Rectal smooth muscle tissue (tissue), 1 donor: Measurements from ENCODE around the gene XYLT2.
"Not testable (repeated sequence)": the region's sequence is repeated elsewhere in the genome, so short reads cannot be mapped to it uniquely, and the experiment has no call there.

ENCODE experiments used
- H3K27ac ChIP-seq: one replicate; pipeline ENCODE4 v1.7.0; 2013; ENCODE audit warnings: low read depth, low read length, inconsistent platforms
- H3K27me3 ChIP-seq: one replicate; pipeline ENCODE4 v1.7.0; 2013; ENCODE audit warnings: low read length; ENCODE audit not compliant: control insufficient read depth, insufficient read depth
- H3K36me3 ChIP-seq: one replicate; pipeline ENCODE4 v1.7.0; 2013; ENCODE audit warnings: low read length; ENCODE audit not compliant: control insufficient read depth, insufficient read depth
- H3K4me1 ChIP-seq: one replicate; pipeline ENCODE4 v1.7.0; 2013; ENCODE audit warnings: low read length; ENCODE audit not compliant: control insufficient read depth, insufficient read depth
- H3K4me3 ChIP-seq: one replicate; pipeline ENCODE4 v1.7.0; 2013; ENCODE audit warnings: low read length
- H3K9ac ChIP-seq: one replicate; pipeline ENCODE4 v1.7.0; 2013; ENCODE audit warnings: low read length

XYLT2 gene

DNA sequence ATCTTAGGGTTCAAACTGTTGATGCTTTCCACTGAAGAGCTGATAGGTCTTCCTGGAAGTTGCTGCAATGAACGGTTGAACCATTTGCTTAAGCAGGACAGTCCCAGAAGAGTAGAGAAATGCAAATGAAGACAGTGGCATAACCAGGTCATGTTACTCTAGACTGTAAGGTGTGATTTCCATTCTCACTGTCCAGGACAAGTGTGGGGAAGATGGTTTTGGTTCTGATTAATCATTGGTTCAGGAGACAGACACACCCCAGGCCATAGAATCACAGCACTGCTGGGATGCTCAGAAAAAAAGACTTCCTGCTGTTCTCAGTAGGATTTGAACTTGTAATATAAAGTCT lies 34.8 kb upstream of the XYLT2 start:
- H3K4me3 ChIP-seq, result no peak overlapping the region
- H3K9ac ChIP-seq, result no peak overlapping the region
- H3K36me3 ChIP-seq, result no peaks in the 10 kb centered on the region
- no peaks in the 10 kb centered on the region for H3K4me1 ChIP-seq
- no peak overlapping the region for H3K27ac ChIP-seq
- peaks cover 2% of the 10 kb centered on the region for H3K27me3 ChIP-seq

DNA sequence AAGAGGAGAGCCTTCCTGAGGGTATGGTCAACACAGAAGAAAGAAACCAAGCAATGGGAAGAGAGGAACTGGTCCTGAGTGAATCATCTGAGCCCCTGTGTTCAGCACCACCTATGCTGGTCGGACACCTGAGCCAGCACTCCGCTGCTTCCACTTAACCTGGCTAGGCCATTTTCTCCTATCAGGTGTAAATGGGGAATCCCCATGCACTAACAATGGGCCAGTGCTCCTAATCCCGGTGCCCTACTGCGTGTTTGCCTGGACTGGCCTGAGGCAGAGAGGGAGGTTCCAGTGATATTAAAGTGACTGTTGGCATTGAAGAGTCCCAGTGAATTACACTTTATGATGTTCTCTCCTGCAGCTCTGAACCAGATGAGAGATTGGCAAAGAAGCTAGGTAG lies 34.4 kb upstream of the XYLT2 start:
- no peak overlapping the region for H3K27ac ChIP-seq
- H3K9ac ChIP-seq, result no peak overlapping the region
- no peaks in the 10 kb centered on the region for H3K4me1 ChIP-seq

DNA sequence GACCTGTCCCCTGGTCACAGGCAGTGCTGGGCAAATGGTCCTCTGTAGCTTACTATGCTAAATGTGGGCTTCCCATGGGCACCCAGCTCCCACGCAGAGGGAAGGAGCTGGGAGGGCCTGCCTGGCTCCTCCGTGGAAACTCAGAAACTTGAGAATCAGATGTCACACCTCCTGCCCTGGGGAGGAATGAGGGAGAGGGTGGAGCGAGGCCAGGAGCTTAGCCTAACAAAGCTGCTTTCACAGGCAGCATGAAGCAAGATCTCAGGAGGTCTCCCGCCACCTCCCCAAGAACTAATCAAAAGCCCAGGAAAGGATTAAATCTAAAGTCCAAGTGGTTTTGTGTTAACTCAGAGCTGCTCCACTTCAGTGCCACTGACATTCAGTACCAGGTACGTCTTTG lies 33.6 kb upstream of the XYLT2 start:
- Histone ChIP-seq H3K4me1 (no peaks in the 10 kb centered on the region), H3K9ac (no peak overlapping the region)

More for the DNA sequence above, 34.4 kb upstream of the XYLT2 start:
- Histone ChIP-seq H3K4me3 (no peak overlapping the region), H3K36me3 (no peaks in the 10 kb centered on the region), H3K27me3 (peaks cover 2% of the 10 kb centered on the region)

DNA sequence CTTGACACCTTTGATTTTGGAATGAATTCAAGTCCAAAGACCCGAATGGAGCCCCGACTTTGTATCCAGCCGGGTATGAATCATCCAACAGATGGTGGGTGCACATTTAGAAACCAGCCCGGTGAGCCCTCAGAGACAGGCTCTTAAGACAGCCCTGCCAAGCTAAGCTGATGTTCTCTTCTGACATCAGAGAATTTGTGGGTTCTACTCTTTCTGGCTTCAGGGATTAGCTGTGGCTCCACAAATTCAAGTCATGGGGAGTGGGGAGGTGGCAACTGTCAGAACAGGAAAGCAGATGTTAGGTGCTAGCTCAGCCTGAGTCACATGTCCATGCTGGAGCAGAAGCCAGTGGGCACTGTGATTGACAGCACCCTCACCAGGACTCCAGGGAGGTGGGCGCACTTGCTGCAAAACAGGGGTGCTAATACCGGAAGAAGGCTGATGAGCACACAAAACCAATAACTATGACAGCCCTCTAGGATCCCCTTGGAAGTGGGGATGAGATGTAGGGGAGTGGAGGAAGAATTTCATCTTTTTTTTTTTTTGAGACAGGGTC lies 31.4 kb upstream of the XYLT2 start:
- no peak overlapping the region for H3K4me3 ChIP-seq
- H3K27me3 ChIP-seq, result peaks cover 2% of the 10 kb centered on the region
- no peak overlapping the region for H3K9ac ChIP-seq
- peaks cover 2% of the 10 kb centered on the region for H3K4me1 ChIP-seq
- no peak overlapping the region for H3K27ac ChIP-seq
- H3K36me3 ChIP-seq, result no peaks in the 10 kb centered on the region

More for the DNA sequence above, 33.6 kb upstream of the XYLT2 start:
- no peak overlapping the region for H3K4me3 ChIP-seq
- H3K27me3 ChIP-seq, result peaks cover 2% of the 10 kb centered on the region
- H3K27ac ChIP-seq, result no peak overlapping the region
- no peaks in the 10 kb centered on the region for H3K36me3 ChIP-seq

DNA sequence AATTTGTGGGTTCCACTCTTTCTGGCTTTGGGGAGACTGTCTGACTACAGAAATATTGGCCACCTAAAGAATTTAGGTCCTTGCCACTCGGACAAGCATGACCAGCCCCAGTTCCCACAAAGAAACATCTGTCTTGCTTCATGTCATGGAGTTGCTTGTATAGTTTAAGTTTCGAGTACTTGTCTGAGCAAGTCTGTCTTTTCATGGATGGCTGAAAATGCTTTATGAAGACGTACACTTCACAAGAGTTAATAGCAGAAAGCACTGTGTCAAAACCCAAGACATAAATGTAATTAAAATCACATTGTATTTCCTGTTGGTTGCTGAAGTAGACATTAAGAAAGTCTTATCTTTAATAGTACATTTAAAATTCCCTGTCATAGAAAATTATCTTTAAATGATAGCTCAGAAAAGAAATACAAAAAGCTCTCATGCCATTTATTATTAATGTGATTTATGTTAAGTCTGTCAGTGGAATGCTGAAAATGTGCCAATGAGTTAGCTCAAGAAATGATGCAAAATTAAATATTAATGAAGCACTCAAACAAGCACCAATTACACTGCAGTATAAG lies 29.8 kb upstream of the XYLT2 start:
- no peak overlapping the region for H3K4me3 ChIP-seq
- no peak overlapping the region for H3K27ac ChIP-seq
- peaks cover 2% of the 10 kb centered on the region for H3K4me1 ChIP-seq
- H3K36me3 ChIP-seq, result no peaks in the 10 kb centered on the region
- H3K27me3 ChIP-seq, result no peaks in the 10 kb centered on the region
- H3K9ac ChIP-seq, result no peak overlapping the region

DNA sequence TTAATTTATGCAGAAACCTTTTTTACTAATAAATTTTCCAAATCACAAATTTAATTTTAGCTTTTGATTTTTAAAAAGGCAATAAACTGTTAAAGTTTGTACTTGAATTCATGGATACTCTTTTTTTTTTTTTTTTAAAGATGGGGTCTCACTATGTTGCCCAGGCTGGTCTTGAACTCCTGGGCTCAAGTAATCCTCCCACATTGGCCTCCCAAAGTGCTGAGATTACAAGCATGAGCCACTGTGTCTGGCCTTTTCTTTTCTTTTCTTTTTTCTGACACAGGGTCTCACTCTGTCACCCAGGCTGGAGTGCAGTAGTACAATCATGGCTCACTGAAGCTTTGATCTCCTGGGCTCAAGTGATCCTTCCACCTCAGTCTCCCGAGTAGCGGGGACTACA lies 29.3 kb upstream of the XYLT2 start:
- H3K9ac ChIP-seq, H3K36me3 ChIP-seq, H3K4me3 ChIP-seq, H3K27me3 ChIP-seq, H3K27ac ChIP-seq, H3K4me1 ChIP-seq: not testable (repeated sequence)

DNA sequence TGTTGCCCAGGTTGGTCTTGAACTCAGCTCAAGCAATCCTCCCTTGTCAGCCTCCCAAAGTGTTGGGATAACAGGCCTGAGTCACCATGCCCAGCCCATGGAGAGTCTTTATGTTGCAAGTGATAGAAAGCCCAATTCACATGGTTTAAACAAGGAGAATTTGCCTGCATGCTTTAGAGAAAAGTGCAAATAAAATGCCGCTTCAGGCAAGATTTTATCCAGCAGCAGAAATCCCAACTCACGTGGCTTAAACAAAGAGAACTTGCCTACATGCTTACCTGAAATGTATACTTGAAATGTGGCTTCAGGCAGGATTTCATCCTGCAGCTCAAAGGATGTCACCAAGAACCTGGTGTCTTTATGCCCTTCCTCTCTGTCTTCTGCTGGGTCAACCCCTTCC lies 28.8 kb upstream of the XYLT2 start:
- H3K4me1 ChIP-seq, result peaks cover 2% of the 10 kb centered on the region
- H3K9ac ChIP-seq, result no peak overlapping the region
- H3K36me3 ChIP-seq, result no peaks in the 10 kb centered on the region
- no peaks in the 10 kb centered on the region for H3K27me3 ChIP-seq
- H3K27ac ChIP-seq, result no peak overlapping the region
- H3K4me3 ChIP-seq, result no peak overlapping the region

DNA sequence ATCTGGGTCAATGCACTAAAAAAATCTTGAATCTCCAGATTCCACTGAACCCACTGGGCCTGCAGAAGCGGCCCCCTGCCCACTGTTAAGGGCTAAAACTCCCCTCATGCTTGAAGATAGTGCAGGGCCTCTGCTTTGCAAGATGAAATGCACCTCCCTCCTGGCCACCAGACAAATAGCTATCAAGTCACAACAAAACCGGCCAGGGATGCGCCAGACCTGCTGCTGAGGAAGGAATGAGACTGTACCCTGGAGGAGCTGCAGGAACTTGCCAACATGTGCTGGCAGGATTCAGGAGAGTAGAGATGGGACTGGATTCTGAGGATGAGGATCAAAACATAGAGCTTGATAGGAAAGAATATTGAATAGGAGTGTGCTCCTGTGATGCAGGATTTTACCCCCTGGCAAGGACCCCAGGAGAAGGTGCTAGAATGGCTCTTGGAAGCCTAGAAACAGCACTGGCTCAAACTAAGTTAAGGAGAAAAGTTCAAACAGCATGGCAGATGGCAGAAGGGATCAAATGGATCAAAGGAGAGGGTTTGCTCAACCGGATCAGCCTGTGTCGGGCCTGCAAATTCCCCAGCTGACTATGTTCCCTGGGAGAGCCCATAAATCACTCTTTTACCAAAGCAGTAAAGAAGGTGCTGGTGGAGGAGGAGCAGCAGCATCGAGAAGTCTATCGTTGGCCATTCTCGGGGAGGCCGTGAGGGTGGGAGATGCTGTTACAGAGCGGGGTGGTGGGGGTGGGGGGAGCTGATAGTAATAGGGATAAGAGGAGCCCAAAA lies 27.2 kb upstream of the XYLT2 start:
- Histone ChIP-seq H3K27ac (no peak overlapping the region), H3K9ac (no peak overlapping the region), H3K4me3 (no peak overlapping the region), H3K36me3 (no peaks in the 10 kb centered on the region), H3K4me1 (peaks cover 2% of the 10 kb centered on the region), H3K27me3 (no peaks in the 10 kb centered on the region)

GRCh38 chr17:50319306-50320004 lies 26.5 kb upstream of the XYLT2 start:
- Histone ChIP-seq H3K27me3 (no peaks in the 10 kb centered on the region), H3K36me3 (no peaks in the 10 kb centered on the region), H3K4me1 (peaks cover 2% of the 10 kb centered on the region), H3K9ac (no peak overlapping the region), H3K27ac (no peak overlapping the region), H3K4me3 (no peak overlapping the region)

DNA sequence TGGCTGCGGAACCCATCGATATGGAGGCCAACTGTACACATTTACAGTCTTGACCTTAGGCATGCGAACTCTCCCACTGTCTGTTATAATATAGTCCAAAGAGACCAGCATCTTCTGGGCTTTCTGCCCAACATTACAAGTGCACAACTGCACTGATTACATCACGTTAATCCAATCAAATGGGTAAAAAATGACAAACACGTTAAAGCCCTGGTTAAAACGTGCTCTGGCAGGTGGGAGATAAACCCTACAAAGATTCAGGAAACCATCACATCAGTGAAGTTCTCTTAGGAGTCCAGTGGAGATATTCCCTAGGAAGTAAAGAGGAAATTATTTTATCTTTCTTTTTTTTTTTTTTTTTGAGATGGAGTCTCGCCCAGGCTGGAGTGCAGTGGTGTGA lies 23.7 kb upstream of the XYLT2 start:
- Histone ChIP-seq H3K9ac (no peak overlapping the region), H3K4me3 (no peak overlapping the region), H3K27ac (no peak overlapping the region), H3K36me3 (no peaks in the 10 kb centered on the region), H3K4me1 (peaks cover 2% of the 10 kb centered on the region), H3K27me3 (no peaks in the 10 kb centered on the region)

- Histone ChIP-seq H3K27me3 (no peaks in the 10 kb centered on the region), H3K27ac (no peak overlapping the region), H3K4me3 (no peak overlapping the region), H3K4me1 (peaks cover 2% of the 10 kb centered on the region), H3K36me3 (no peaks in the 10 kb centered on the region), H3K9ac (no peak overlapping the region)
These were observed 22.9 kb upstream of the XYLT2 start for GRCh38 chr17:50323060-50323459.

- Histone ChIP-seq H3K27ac (no peak overlapping the region), H3K4me3 (no peak overlapping the region), H3K27me3 (no peaks in the 10 kb centered on the region), H3K4me1 (no peaks in the 10 kb centered on the region), H3K36me3 (no peaks in the 10 kb centered on the region), H3K9ac (no peak overlapping the region)
These were observed 20.0 kb upstream of the XYLT2 start for GRCh38 chr17:50325906-50326305.
